Measurements from ENCODE around the gene RNF166. TPM values are rescaled to one million over a fixed set of nuclear protein-coding genes. Genes with fewer than 3 reads are reported as not detected.

RNF166 gene
- total RNA-seq, 1 experiment from 2014 or later, result 26.5 TPM

GRCh38 chr16:88748364-88748763 lies 42.2 kb upstream of the RNF166 start:
- Histone ChIP-seq H3K79me1 (ENCODE audit: insufficient read depth, low read depth, low read length, poor library complexity, severe bottlenecking) (no peaks in the 10 kb centered on the region), H2AFZ (ENCODE audit: low read length) (no peak overlapping the region), H3K27me3 (ENCODE audit: insufficient read depth, low read length) (no peaks in the 10 kb centered on the region), H4K91ac (ENCODE audit: insufficient read length, low read depth, low read length) (no peak overlapping the region), H3K56ac (ENCODE audit: insufficient read length, low read depth, low read length) (no peak overlapping the region), H4K8ac (replicated peaks; ENCODE audit: insufficient read length, low read depth, low read length) (no peak overlapping the region), H3T11ph (ENCODE audit: low read length) (no peak overlapping the region), H3K27ac (ENCODE audit: insufficient read length, low read depth, low read length) (no peak overlapping the region), H3K18ac (ENCODE audit: insufficient read length, low read depth, low read length) (no peak overlapping the region), H2BK15ac (ENCODE audit: low read depth, low read length) (no peak overlapping the region), H3K79me2 (ENCODE audit: insufficient read depth, low read length) (no peaks in the 10 kb centered on the region), H3K4ac (ENCODE audit: low read depth, low read length) (no peak overlapping the region), H4K20me1 (ENCODE audit: control insufficient read depth, insufficient read depth, insufficient read length) (no peaks in the 10 kb centered on the region), H2BK120ac (ENCODE audit: low read depth, low read length, poor library complexity, severe bottlenecking) (no peak overlapping the region), H2BK12ac (ENCODE audit: insufficient read length, low read depth, low read length) (no peak overlapping the region), H2BK20ac (ENCODE audit: low read depth, low read length, poor library complexity, severe bottlenecking) (no peak overlapping the region), H3K4me2 (ENCODE audit: insufficient read depth, insufficient read length, low read length) (no peak overlapping the region), H3K23me2 (ENCODE audit: insufficient read length, low read depth, low read length, poor library complexity, severe bottlenecking) (no peaks in the 10 kb centered on the region), H3K9me3 (ENCODE audit: control insufficient read depth, low read depth, low read length) (no peaks in the 10 kb centered on the region), H2AK5ac (ENCODE audit: insufficient read length, low read length) (no peak overlapping the region), H3K9ac (ENCODE audit: extremely low read depth, insufficient read length, low read length) (no peak overlapping the region), H4K5ac (ENCODE audit: insufficient read length, low read depth, low read length) (no peak overlapping the region), H2BK5ac (ENCODE audit: insufficient read length, low read length) (no peak overlapping the region), H3K14ac (ENCODE audit: insufficient read depth, low read length) (no peak overlapping the region), H3K4me1 (ENCODE audit: insufficient read depth, low read length) (no peaks in the 10 kb centered on the region), H3K23ac (ENCODE audit: insufficient read length, low read depth, low read length) (no peak overlapping the region)
- no peak overlapping the region for H3K27ac Mint-ChIP-seq
- no peak for TF ChIP-seq CTCF (conservative IDR thresholded peaks at IDR 0.05)
- peaks cover 1 to 24% of the 10 kb centered on the region in 2 experiments; a peak in 3 of 4 replicates for H3K4me1 Mint-ChIP-seq
- WGBS (ENCODE audit: extremely low coverage, insufficient read length, low lambda C conversion rate), result no CpG with 5 or more reads among the region's 12 CpGs
- no peak for DNase-seq
- no peaks in the 10 kb centered on the region for H3K36me3 Mint-ChIP-seq (ENCODE audit: insufficient read depth in 1 of 3, low read depth in 3 of 3)
- H3K9me3 Mint-ChIP-seq, result no peaks in the 10 kb centered on the region
- no peaks in the 10 kb centered on the region for H3K27me3 Mint-ChIP-seq (ENCODE audit: low read depth)
- H3K4me3 Mint-ChIP-seq, result no peak overlapping the region

All from H9 (cell line).